AG08395 (cell line): Measurements from ENCODE around the gene RNF25.

Source experiments
- DNase-seq: peaks from one replicate; pipeline ENCODE4 v3.0.0; 2012; ENCODE audit warnings: mixed read lengths, low spot score

RNF25 gene

GRCh38 chr2:218679119-218679518, 7.3 kb upstream of the RNF25 start:
- DNase-seq: no peak

- DNase-seq: peak; percentile 26
These were observed 627 bp downstream of the RNF25 start for GRCh38 chr2:218671097-218671653.

GRCh38 chr2:218664653-218665052, 7.1 kb downstream of the RNF25 start:
- no peak for DNase-seq

GRCh38 chr2:218663901-218664300, 7.9 kb downstream of the RNF25 start:
- no peak for DNase-seq

- no peak for DNase-seq
These were observed 9.0 kb downstream of the RNF25 start for GRCh38 chr2:218662827-218663226.

GRCh38 chr2:218662377-218662776, 9.4 kb downstream of the RNF25 start:
- no peak for DNase-seq

- peak; percentile 12 for DNase-seq
These were observed 11.8 kb downstream of the RNF25 start for GRCh38 chr2:218659988-218660358.

- peak; percentile 91 for DNase-seq
These were observed 12.4 kb downstream of the RNF25 start, which contains the start of the genes BCS1L and ZNF142 for GRCh38 chr2:218659258-218659987. Gene BCS1L, plus strand, starts transcription at chr2:218659683. Its CDS starts 1,305 bp downstream, at chr2:218660988. Gene ZNF142, minus strand, starts transcription at chr2:218659623. Its CDS starts 3,194 bp downstream, at chr2:218656429.

GRCh38 chr2:218658671-218659257, 13.0 kb downstream of the RNF25 start:
- DNase-seq: peak; percentile 61

GRCh38 chr2:218655751-218656150, 16.1 kb downstream of the RNF25 start:
- no peak for DNase-seq

GRCh38 chr2:218648787-218649100, 23.1 kb downstream of the RNF25 start:
- no peak for DNase-seq

- peak; percentile 79 for DNase-seq
These were observed 23.6 kb downstream of the RNF25 start for GRCh38 chr2:218648088-218648786.

- DNase-seq: no peak
These were observed 26.7 kb downstream of the RNF25 start for GRCh38 chr2:218645126-218645525.

GRCh38 chr2:218644721-218645120, 27.1 kb downstream of the RNF25 start:
- DNase-seq: no peak

- DNase-seq: no peak
These were observed 28.0 kb downstream of the RNF25 start for GRCh38 chr2:218643751-218644310.

- no peak for DNase-seq
These were observed 29.0 kb downstream of the RNF25 start for GRCh38 chr2:218642786-218643185.

- DNase-seq: no peak
These were observed 29.6 kb downstream of the RNF25 start for GRCh38 chr2:218642121-218642656.

- no peak for DNase-seq
These were observed 33.4 kb downstream of the RNF25 start for GRCh38 chr2:218638372-218638771.

- DNase-seq: no peak
These were observed 36.1 kb downstream of the RNF25 start for GRCh38 chr2:218635719-218636118.

- DNase-seq: no peak
These were observed 40.0 kb downstream of the RNF25 start for GRCh38 chr2:218631837-218632236.

- no peak for DNase-seq
These were observed 43.9 kb downstream of the RNF25 start for GRCh38 chr2:218627939-218628338.

- no peak for DNase-seq
These were observed 45.4 kb downstream of the RNF25 start for GRCh38 chr2:218626369-218626768.
